Kidney (tissue), 14 donors: ENCODE data around the gene ARMS2. TPM values are rescaled to one million over a fixed set of nuclear protein-coding genes. Genes with fewer than 3 reads are reported as not detected.

ENCODE experiments used
- DNase-seq, 5 donors: peaks; one replicate each; pipeline ENCODE4 v3.0.0-alpha.2; 2013 to 2020
- FAIRE-seq: peaks from 2 replicates; lab custom pipeline; 2012; peaks lifted over from hg19 to GRCh38; lab: Jason Lieb, UNC
- H3K27ac ChIP-seq, 2 donors: one replicate each; pipeline ENCODE4 v1.7.0; 2013; ENCODE audit warnings: low read depth in 2 of 2, low read length in 2 of 2, inconsistent platforms in 1 of 2
- H3K27me3 ChIP-seq: one replicate; pipeline ENCODE4 v1.7.1; 2013; ENCODE audit warnings: low read length, inconsistent platforms; ENCODE audit not compliant: control insufficient read depth, insufficient read depth
- H3K36me3 ChIP-seq, 3 donors: one replicate each; pipeline versions ENCODE4 v1.7.0 to v1.7.1; 2013; ENCODE audit warnings: low read length in 3 of 3, control low read depth in 1 of 3, inconsistent platforms in 1 of 3; ENCODE audit not compliant: insufficient read depth in 3 of 3, control insufficient read depth in 2 of 3
- H3K4me1 ChIP-seq, 3 donors: one replicate each; pipeline versions ENCODE4 v1.7.0 to v1.7.1; 2013; ENCODE audit warnings: low read length in 3 of 3, inconsistent platforms in 1 of 3, low read depth in 1 of 3; ENCODE audit not compliant: control insufficient read depth in 2 of 3, insufficient read depth in 2 of 3
- H3K4me3 ChIP-seq, 3 donors: one replicate each; pipeline versions ENCODE4 v1.7.0 to v1.8.1; 2013; ENCODE audit warnings: low read length in 3 of 3, control low read depth in 1 of 3, inconsistent platforms in 1 of 3
- H3K9ac ChIP-seq, 3 donors: one replicate each; pipeline versions ENCODE4 v1.7.0 to v1.7.1; 2013; ENCODE audit warnings: low read length in 3 of 3, control low read depth in 1 of 3, inconsistent platforms in 1 of 3
- H3K9me3 ChIP-seq, 3 donors: one replicate each; pipeline versions ENCODE4 v1.7.0 to v1.7.1; 2013; ENCODE audit warnings: low read length in 3 of 3, control low read depth in 1 of 3, inconsistent platforms in 1 of 3; ENCODE audit not compliant: control insufficient read depth in 2 of 3, insufficient read depth in 1 of 3
- CTCF ChIP-seq: IDR thresholded peaks from 3 replicates; pipeline ENCODE4 v1.5.1; 2012; ENCODE audit warnings: mild to moderate bottlenecking, moderate library complexity, borderline replicate concordance; ENCODE audit not compliant: insufficient read depth; ENCODE audit errors: extremely low read depth
- intact Hi-C: fragments of 100-400 bp; cut with DNase I; formaldehyde crosslinking; loops from one replicate; pipeline ENCODE4 v1.11.1; 2022
- polyA plus RNA-seq: library from polyadenylated mRNA; stranded (reverse); fragments of 350-450 nt; fragmentation: Illumina TruSeq; extraction: RNeasy Lipid Tissue Mini Kit (QIAGEN cat#74804); gene quantifications from one replicate; pipeline ENCODE4 v1.2.3, GENCODE V29; 2014; ENCODE audit warnings: low read depth, low replicate concordance; ENCODE audit not compliant: insufficient read depth
- total RNA-seq: library from RNA; stranded (reverse); fragmentation: NEBNext Ultra II Directional; extraction: Animal tissue kit (Norgen Biotek cat#: 25700); gene quantifications from one replicate; pipeline ENCODE4 v1.2.1, GENCODE V29; 2021
- donor health status: control.
- donor health status: control.
- donor health status: control.
- donor health status: control.
- donor health status: control.
- donor health status: DM: yes; HTN: yes; CAD: no.
- donor health status: Normal renal cell carcinoma (clear cell type).

ARMS2 gene
- total and polyA plus RNA-seq, 2 donors from 2014 or later, result not detected

- no peak for FAIRE-seq
These were observed 14.0 kb downstream of the ARMS2 start for GRCh38 chr10:122468307-122468925.

GRCh38 chr10:122468926-122469781 lies 14.7 kb downstream of the ARMS2 start:
- Histone ChIP-seq H3K4me3 (no peak overlapping the region), H3K4me1 (no peaks in the 10 kb centered on the region), H3K9ac (no peak overlapping the region), H3K36me3 (no peaks in the 10 kb centered on the region), H3K9me3 (no peaks in the 10 kb centered on the region), H3K27ac (no peak overlapping the region), H3K27me3 (no peaks in the 10 kb centered on the region)
- intact Hi-C loops, result no loop called here
- FAIRE-seq (no peak), DNase-seq (peak in 1 of 5 donors; percentile 62)
- no peak for TF ChIP-seq CTCF

More at GRCh38 chr10:122468307-122468925, 14.0 kb downstream of the ARMS2 start:
- Histone ChIP-seq H3K36me3 (no peaks in the 10 kb centered on the region), H3K27ac (no peak overlapping the region), H3K27me3 (no peaks in the 10 kb centered on the region), H3K4me3 (no peak overlapping the region), H3K9ac (no peak overlapping the region), H3K9me3 (no peaks in the 10 kb centered on the region), H3K4me1 (peaks cover 0 to 3% (median 0%) of the 10 kb centered on the region in 3 donors)
- intact Hi-C loops, result no loop called here
- DNase-seq, result no peak
- no peak for TF ChIP-seq CTCF

GRCh38 chr10:122469848-122470247 lies 15.4 kb downstream of the ARMS2 start:
- no peaks in the 10 kb centered on the region for H3K9me3 ChIP-seq
- TF ChIP-seq CTCF, result no peak
- H3K4me1 ChIP-seq, result peaks cover 0 to 2% (median 0%) of the 10 kb centered on the region in 3 donors
- intact Hi-C loops, result no loop called here
- no peak overlapping the region for H3K4me3 ChIP-seq
- no peaks in the 10 kb centered on the region for H3K36me3 ChIP-seq
- no peaks in the 10 kb centered on the region for H3K27me3 ChIP-seq
- H3K27ac ChIP-seq, result no peak overlapping the region
- no peak overlapping the region for H3K9ac ChIP-seq
- no peak for DNase-seq
- FAIRE-seq, result no peak
